Skeletal muscle tissue (tissue), 4 donors: ENCODE measurements around the gene PPP1R9B. TPM values are rescaled to one million over a fixed set of nuclear protein-coding genes. Genes with fewer than 3 reads are reported as not detected.

Experiments used
- H3K27ac ChIP-seq: one replicate; pipeline ENCODE4 v1.7.0; 2013; ENCODE audit warnings: mild to moderate bottlenecking, low read depth, low read length, inconsistent platforms
- H3K27me3 ChIP-seq, 3 donors: one replicate each; pipeline ENCODE4 v1.7.0; 2013; ENCODE audit warnings: low read length in 3 of 3; ENCODE audit not compliant: control insufficient read depth in 3 of 3, insufficient read depth in 3 of 3
- H3K36me3 ChIP-seq, 3 donors: one replicate each; pipeline ENCODE4 v1.7.0; 2013; ENCODE audit warnings: low read length in 3 of 3; ENCODE audit not compliant: control insufficient read depth in 3 of 3, insufficient read depth in 3 of 3
- H3K4me1 ChIP-seq, 3 donors: one replicate each; pipeline ENCODE4 v1.7.0; 2013; ENCODE audit warnings: low read length in 3 of 3, mild to moderate bottlenecking in 3 of 3; ENCODE audit not compliant: control insufficient read depth in 3 of 3, insufficient read depth in 3 of 3
- H3K4me3 ChIP-seq, 3 donors: one replicate each; pipeline ENCODE4 v1.7.0; 2013; ENCODE audit warnings: low read length in 3 of 3
- H3K9ac ChIP-seq, 3 donors: one replicate each; pipeline ENCODE4 v1.7.0; 2013; ENCODE audit warnings: low read length in 3 of 3, mild to moderate bottlenecking in 3 of 3, moderate library complexity in 2 of 3, low read depth in 1 of 3
- H3K9me3 ChIP-seq, 3 donors: one replicate each; pipeline ENCODE4 v1.7.0; 2013; ENCODE audit warnings: low read length in 3 of 3; ENCODE audit not compliant: control insufficient read depth in 3 of 3
- total RNA-seq: library from RNA; depleted of rRNA; stranded (reverse); fragments of >200 nt; gene quantifications from one replicate; pipeline ENCODE4 v1.2.3, GENCODE V29; 2014
- donor health status: Osteomylitis.

Gene PPP1R9B
- total RNA-seq, 1 donor from 2014 or later: 19.3 TPM

- H3K9me3 ChIP-seq: no peaks in the 10 kb centered on the region
- H3K4me3 ChIP-seq: no peak overlapping the region
- peak overlapping the region; percentile 36 for H3K27ac ChIP-seq
- peaks cover 59 to 77% (median 69%) of the 10 kb centered on the region in 3 donors for H3K4me1 ChIP-seq
- H3K27me3 ChIP-seq: no peaks in the 10 kb centered on the region
- H3K36me3 ChIP-seq: peaks cover 24 to 36% (median 32%) of the 10 kb centered on the region in 3 donors
- H3K9ac ChIP-seq: peak overlapping the region in 2 of 3 donors; percentile 3 to 40
These were observed 24.7 kb upstream of the PPP1R9B start for GRCh38 chr17:50175035-50175807.

- H3K4me1 ChIP-seq: peaks cover 67 to 85% (median 77%) of the 10 kb centered on the region in 3 donors
- H3K27me3 ChIP-seq: no peaks in the 10 kb centered on the region
- H3K27ac ChIP-seq: no peak overlapping the region
- H3K9me3 ChIP-seq: no peaks in the 10 kb centered on the region
- H3K9ac ChIP-seq: no peak overlapping the region
- H3K36me3 ChIP-seq: peaks cover 31 to 44% (median 39%) of the 10 kb centered on the region in 3 donors
- H3K4me3 ChIP-seq: no peak overlapping the region
These were observed 24.0 kb upstream of the PPP1R9B start for GRCh38 chr17:50174444-50174843.

GRCh38 chr17:50173335-50173941, 23.0 kb upstream of the PPP1R9B start:
- H3K9me3 ChIP-seq: no peaks in the 10 kb centered on the region
- H3K27ac ChIP-seq: peak overlapping the region; percentile 73
- H3K36me3 ChIP-seq: peaks cover 36 to 54% (median 48%) of the 10 kb centered on the region in 3 donors
- peaks cover 73 to 87% (median 83%) of the 10 kb centered on the region in 3 donors for H3K4me1 ChIP-seq
- peak overlapping the region; percentile 15 to 69 (median 18) for H3K9ac ChIP-seq
- peak overlapping the region in 1 of 3 donors; percentile 13 for H3K4me3 ChIP-seq
- H3K27me3 ChIP-seq: no peaks in the 10 kb centered on the region

GRCh38 chr17:50172936-50173334, 22.5 kb upstream of the PPP1R9B start:
- Histone ChIP-seq H3K27me3 (no peaks in the 10 kb centered on the region), H3K27ac (peak overlapping the region; percentile 73), H3K4me3 (peak overlapping the region in 1 of 3 donors; percentile 13), H3K4me1 (peaks cover 72 to 87% (median 83%) of the 10 kb centered on the region in 3 donors), H3K9me3 (no peaks in the 10 kb centered on the region), H3K9ac (peak overlapping the region; percentile 15 to 69 (median 18)), H3K36me3 (peaks cover 38 to 54% (median 52%) of the 10 kb centered on the region in 3 donors)

DNA sequence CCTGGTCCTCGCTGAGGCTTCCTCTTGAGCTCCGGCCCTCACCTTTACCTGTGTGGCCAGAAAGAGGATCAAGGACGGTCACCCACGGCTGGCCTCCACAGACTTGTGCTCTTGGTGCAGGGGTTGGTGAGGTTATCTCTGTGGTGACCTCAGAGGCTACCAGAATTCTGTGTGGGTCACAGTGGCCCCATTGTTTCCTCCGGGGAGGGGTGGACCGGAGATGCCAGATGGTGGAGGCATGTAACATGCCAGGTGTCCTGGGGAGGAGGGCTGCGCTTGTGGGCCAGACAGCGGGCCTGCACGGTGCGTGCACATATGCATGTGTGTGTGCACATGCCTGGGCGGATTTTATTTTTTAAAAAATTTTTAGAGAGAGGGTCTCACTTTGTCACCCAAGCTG, 21.7 kb upstream of the PPP1R9B start:
- H3K27me3 ChIP-seq: no peaks in the 10 kb centered on the region
- peaks cover 68 to 87% (median 83%) of the 10 kb centered on the region in 3 donors for H3K4me1 ChIP-seq
- no peaks in the 10 kb centered on the region for H3K9me3 ChIP-seq
- peak overlapping the region; percentile 68 for H3K27ac ChIP-seq
- H3K4me3 ChIP-seq: no peak overlapping the region
- H3K9ac ChIP-seq: peak overlapping the region in 1 of 3 donors; percentile 69
- peaks cover 38 to 54% (median 52%) of the 10 kb centered on the region in 3 donors for H3K36me3 ChIP-seq

- Histone ChIP-seq H3K4me3 (peak overlapping the region in 1 of 3 donors; percentile 17), H3K9me3 (no peaks in the 10 kb centered on the region), H3K36me3 (peaks cover 38 to 54% (median 52%) of the 10 kb centered on the region in 3 donors), H3K27ac (peak overlapping the region; percentile 68), H3K27me3 (no peaks in the 10 kb centered on the region), H3K4me1 (peaks cover 62 to 86% (median 81%) of the 10 kb centered on the region in 3 donors), H3K9ac (peak overlapping the region in 2 of 3 donors; percentile 20 to 69)
These were observed 21.0 kb upstream of the PPP1R9B start for GRCh38 chr17:50171371-50172071.

DNA sequence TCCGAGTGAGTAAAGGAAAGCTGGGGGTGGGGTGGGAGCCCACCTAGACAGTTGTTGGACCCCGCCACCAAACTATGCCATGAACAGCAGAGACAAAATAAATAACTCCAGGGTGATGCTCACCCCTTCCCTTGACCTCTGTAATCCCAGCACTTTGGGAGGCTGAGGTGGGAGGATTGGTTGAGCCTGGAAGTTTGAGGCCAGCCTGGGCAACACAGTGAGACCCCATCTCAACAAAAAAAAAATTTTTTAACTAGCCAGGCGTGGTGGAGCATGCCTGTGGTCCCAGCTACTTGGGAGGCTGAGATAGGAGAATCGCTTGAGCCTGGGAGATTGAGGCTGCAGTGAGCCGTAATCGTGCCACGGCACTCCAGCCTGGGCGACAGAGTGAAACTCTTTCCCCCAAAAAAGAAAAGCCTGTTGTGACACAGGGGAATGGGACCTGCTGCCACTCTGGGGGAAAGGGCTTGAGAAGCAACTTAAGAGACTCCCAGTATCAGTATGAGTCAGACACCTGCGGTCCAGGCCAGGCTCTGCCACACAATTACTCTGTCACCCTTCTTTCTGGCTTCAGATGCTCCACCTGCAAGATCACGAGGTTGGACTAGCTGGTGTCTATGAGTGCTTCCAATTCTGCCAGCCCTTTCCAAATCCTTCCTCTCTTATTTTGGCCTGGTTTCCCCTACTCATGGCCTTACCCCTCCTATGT, 20.3 kb upstream of the PPP1R9B start:
- Histone ChIP-seq H3K4me1 (peaks cover 58 to 82% (median 79%) of the 10 kb centered on the region in 3 donors), H3K9me3 (no peaks in the 10 kb centered on the region), H3K36me3 (peaks cover 35 to 51% (median 49%) of the 10 kb centered on the region in 3 donors), H3K9ac (peak overlapping the region in 2 of 3 donors; percentile 20 to 69), H3K27ac (peak overlapping the region; percentile 68), H3K27me3 (no peaks in the 10 kb centered on the region), H3K4me3 (no peak overlapping the region)

GRCh38 chr17:50169881-50170459, 19.5 kb upstream of the PPP1R9B start:
- Histone ChIP-seq H3K4me1 (peaks cover 65 to 82% (median 78%) of the 10 kb centered on the region in 3 donors), H3K27ac (peak overlapping the region; percentile 68), H3K36me3 (peaks cover 29 to 44% (median 41%) of the 10 kb centered on the region in 3 donors), H3K27me3 (no peaks in the 10 kb centered on the region), H3K9ac (peak overlapping the region in 2 of 3 donors; percentile 20 to 69), H3K4me3 (no peak overlapping the region), H3K9me3 (no peaks in the 10 kb centered on the region)
